ENCODE measurements around the gene DGKI. TPM values are rescaled to one million over a fixed set of nuclear protein-coding genes. Genes with fewer than 3 reads are reported as not detected.

Gene DGKI
- total and polyA plus RNA-seq, 2 of the 13 experiments (the other 11 are each of a cell fraction or from before 2014, with no cell fraction given), result 0.09 to 0.17 TPM

- intact Hi-C loops (cut with micrococcal nuclease; ENCODE audit: unreplicated experiment), result no loop called here
- no TSS peak for BruUV-seq (replicated peaks)
- no peak for ATAC-seq
- Histone ChIP-seq H3K4me1 (ENCODE audit: insufficient read depth, low read length) (no peaks in the 10 kb centered on the region), H4K20me1 (ENCODE audit: insufficient read depth, low read length) (no peaks in the 10 kb centered on the region), H3K79me2 (ENCODE audit: insufficient read depth, low read length) (no peaks in the 10 kb centered on the region), H3K4me2 (ENCODE audit: low read depth, low read length) (no peak overlapping the region), H3K4me3 (replicated peaks in 1 of 3; ENCODE audit: insufficient read depth in 1 of 3, low read depth in 2 of 3, low read length in 3 of 3) (no peak overlapping the region), H2AFZ (ENCODE audit: low read length) (no peak overlapping the region), H3K36me3 (replicated peaks in 1 of 2; ENCODE audit: control insufficient read depth in 1 of 2, insufficient read depth in 2 of 2, low read length in 2 of 2) (no peaks in the 10 kb centered on the region), H3K9ac (ENCODE audit: insufficient read depth, low read depth, low read length) (no peak overlapping the region), H3K9me3 (ENCODE audit: low read length) (no peaks in the 10 kb centered on the region), H3K27ac (ENCODE audit: extremely low read length, insufficient read depth, low read length) (no peak overlapping the region), H3K27me3 (ENCODE audit: control insufficient read depth in 1 of 2, insufficient read depth in 2 of 2, low read length in 2 of 2) (peaks cover 0 to 53% of the 10 kb centered on the region in 2 experiments; a peak in 3 of 5 replicates)
- DNase-seq (ENCODE audit: low spot score), result no peak
- in situ Hi-C loops (cut with HindIII; ENCODE audit: extremely low pct_ligation_motif_present, low pct_unique_long_range_greater_than_20kb), result no loop called here
- ChIA-PET POLR2A (no interaction called here), CTCF (ENCODE audit: low intra/inter-chr PET ratio, low total read pairs) (no interaction called here)
- WGBS (ENCODE audit: low lambda C conversion rate), result under 1% methylated on average over 3 of the region's 3 CpGs
- FAIRE-seq, result no peak
- no peak for TF ChIP-seq SIN3B (IDR thresholded peaks at IDR 0.05; ENCODE audit: low read length)
- no peak for TF ChIP-seq ATF1 (CRISPR knock-in tag; IDR thresholded peaks at IDR 0.05)
- no peak for TF ChIP-seq LRRFIP1 (CRISPR knock-in tag; conservative IDR thresholded peaks at IDR 0.05)
- TF ChIP-seq BORCS8-MEF2B (CRISPR knock-in tag; IDR thresholded peaks at IDR 0.05), result no peak
- no peak for TF ChIP-seq HMGXB3 (CRISPR knock-in tag; IDR thresholded peaks at IDR 0.05; ENCODE audit: borderline replicate concordance)
- TF ChIP-seq BATF2 (CRISPR knock-in tag; IDR thresholded peaks at IDR 0.05), result no peak
- no peak for TF ChIP-seq CEBPZ (IDR thresholded peaks at IDR 0.05; ENCODE audit: low read length)
- no peak for TF ChIP-seq HNF4G (IDR thresholded peaks at IDR 0.05; ENCODE audit: borderline replicate concordance, low read depth, low read length)
- no peak for TF ChIP-seq HNF4G (CRISPR knock-in tag; IDR thresholded peaks at IDR 0.05; ENCODE audit: borderline replicate concordance, low read depth)
- TF ChIP-seq PATZ1 (CRISPR knock-in tag; IDR thresholded peaks at IDR 0.05), result no peak
- TF ChIP-seq ZNF205 (CRISPR knock-in tag; IDR thresholded peaks at IDR 0.05), result no peak
- TF ChIP-seq HOXA7 (CRISPR knock-in tag; IDR thresholded peaks at IDR 0.05), result no peak
Measured at GRCh38 chr7:137717045-137717444, 129.7 kb downstream of the DGKI start.
